Measurements from ENCODE around the gene SYT7. TPM values are rescaled to one million over a fixed set of nuclear protein-coding genes. Genes with fewer than 3 reads are reported as not detected.

Gene SYT7
- total and polyA plus RNA-seq, 2 of the 4 experiments (the other 2 are of a cell fraction), result under 0.01 to 0.19 TPM

- TF ChIP-seq USF2 (IDR thresholded peaks at IDR 0.05; ENCODE audit: low read depth, low read length) (0 out of 2 replicates have a peak, but pooled peaks have one; percentile 23), MAZ (IDR thresholded peaks at IDR 0.05; ENCODE audit: borderline replicate concordance, low read depth, low read length) (peak; percentile 93)
Observed at GRCh38 chr11:61581030-61581928, at the start of gene SYT7 (continued).

GRCh38 chr11:61630089-61630488 is 49.2 kb upstream of the SYT7 start:
- no TSS peak for BruUV-seq (replicated peaks)
- Histone ChIP-seq H3K9ac (ENCODE audit: low read depth, low read length) (no peak overlapping the region), H3K9me3 (ENCODE audit: control insufficient read depth, insufficient read depth, low read length) (no peaks in the 10 kb centered on the region), H3K9me1 (ENCODE audit: insufficient read depth, low read length) (no peaks in the 10 kb centered on the region), H3K4ac (ENCODE audit: low read depth, low read length) (no peak overlapping the region), H4K91ac (ENCODE audit: insufficient read depth, low read depth, low read length) (no peak overlapping the region), H3K56ac (ENCODE audit: extremely low read depth, insufficient read depth, low read length) (no peak overlapping the region), H3K27me3 (ENCODE audit: control insufficient read depth, insufficient read depth, low read length) (peaks cover 14% of the 10 kb centered on the region), H3K79me1 (ENCODE audit: low read depth in 1 of 2, low read length in 2 of 2) (no peaks in the 10 kb centered on the region), H2BK15ac (ENCODE audit: low read depth, low read length) (no peak overlapping the region), H4K20me1 (ENCODE audit: insufficient read depth, low read length) (no peaks in the 10 kb centered on the region), H3K14ac (replicated peaks; ENCODE audit: low read depth, low read length) (no peak overlapping the region), H4K5ac (ENCODE audit: low read depth, low read length) (no peak overlapping the region), H2BK120ac (ENCODE audit: low read depth, low read length) (no peak overlapping the region), H2AK9ac (replicated peaks; ENCODE audit: low read depth, low read length, poor library complexity) (no peak overlapping the region), H2BK20ac (ENCODE audit: low read depth, low read length) (no peak overlapping the region), H2AK5ac (ENCODE audit: low read depth, low read length) (no peak overlapping the region), H4K8ac (ENCODE audit: low read depth in 2 of 2, low read length in 2 of 2) (no peak overlapping the region), H3K27ac (ENCODE audit: insufficient read depth, low read length) (no peak overlapping the region), H3K4me3 (ENCODE audit: insufficient read depth, low read depth, low read length) (no peak overlapping the region), H3K23ac (ENCODE audit: low read depth, low read length) (no peak overlapping the region), H3K4me1 (ENCODE audit: control insufficient read depth, insufficient read depth, low read length) (no peaks in the 10 kb centered on the region), H3K36me3 (ENCODE audit: control insufficient read depth, insufficient read depth, low read length) (no peaks in the 10 kb centered on the region), H3K4me2 (ENCODE audit: low read depth, low read length) (no peak overlapping the region), H2BK5ac (ENCODE audit: low read depth, low read length, poor library complexity, severe bottlenecking) (no peak overlapping the region), H3K18ac (ENCODE audit: low read depth, low read length) (no peak overlapping the region), H2AFZ (replicated peaks; ENCODE audit: low read length, poor library complexity) (no peak overlapping the region)
- TF ChIP-seq BHLHE40 (IDR thresholded peaks at IDR 0.05; ENCODE audit: low read depth, low read length) (no peak), CTCF (conservative IDR thresholded peaks at IDR 0.05; ENCODE audit: low read depth, low read length) (no peak), NFE2L2 (IDR thresholded peaks at IDR 0.05; ENCODE audit: low read depth, low read length) (no peak), MAZ (IDR thresholded peaks at IDR 0.05; ENCODE audit: borderline replicate concordance, low read depth, low read length) (no peak), RCOR1 (IDR thresholded peaks at IDR 0.05; ENCODE audit: insufficient replicate concordance, low read length) (no peak), ELK1 (IDR thresholded peaks at IDR 0.05; ENCODE audit: borderline replicate concordance, low read depth, low read length) (no peak), RAD21 (IDR thresholded peaks at IDR 0.05; ENCODE audit: low read length) (no peak), RFX5 (IDR thresholded peaks at IDR 0.05; ENCODE audit: low read depth, low read length) (no peak), SMC3 (IDR thresholded peaks at IDR 0.05; ENCODE audit: low read depth, low read length) (no peak), CHD1 (IDR thresholded peaks at IDR 0.05; ENCODE audit: low read depth, low read length) (no peak)
- ChIA-PET POLR2A (ENCODE audit: unreplicated experiment) (no interaction called here), CTCF (interaction anchor here (3.9 kb wide), 1 partner anchor 8 kb away, joined by 17 read pairs; no protein-coding TSS in a partner anchor)
- 35% methylated on average over 7 of the region's 10 CpGs; no CpG with 5 or more reads in 1 of the 2 experiments for WGBS, 2 experiments (ENCODE audit: extremely low coverage in 2 of 2, insufficient read length in 1 of 2)
- intact Hi-C loops (cut with micrococcal nuclease) (loop anchor here (10.0 kb wide), 1 partner anchor 295 kb away; the partner anchor contains the start of genes DDB1 and TKFC), dilution Hi-C loops (cut with HindIII; ENCODE audit: low sequenced_read_pairs, unreplicated experiment) (no loop called here), in situ Hi-C loops (cut with MboI; ENCODE audit: low sequenced_read_pairs) (no loop called here)
- ATAC-seq (ENCODE audit: low read depth) (no peak), DNase-seq (no peak)

Measured in IMR-90 (cell line).